Thyroid gland (tissue), 4 donors: Measurements from ENCODE around the gene ZNF135. TPM values are rescaled to one million over a fixed set of nuclear protein-coding genes. Genes with fewer than 3 reads are reported as not detected.

Source experiments
- DNase-seq, 2 donors: peaks; one replicate each; pipeline ENCODE4 v3.0.0-alpha.2; 2019
- H3K27ac ChIP-seq, 3 donors: fragments of 200-600 bp; sonication (generic); 1 replicate in 2 of 3; 2 replicates in 1 of 3; pipeline ENCODE4 v1.5.1; 2016 to 2019; ENCODE audit warnings: mild to moderate bottlenecking in 1 of 3, moderate library complexity in 1 of 3
- H3K27me3 ChIP-seq: fragments of 200-600 bp; sonication (generic); one replicate; pipeline ENCODE4 v1.5.1; 2019
- H3K36me3 ChIP-seq, 2 donors: fragments of 200-600 bp; sonication (generic); one replicate each; pipeline ENCODE4 v1.5.1; 2016 to 2019
- H3K4me1 ChIP-seq, 2 donors: fragments of 200-600 bp; sonication (generic); one replicate each; pipeline ENCODE4 v1.5.1; 2017 to 2019
- H3K4me3 ChIP-seq, 3 donors: fragments of 200-600 bp; sonication (generic); replicated peaks in 1 of 3; 1 replicate in 2 of 3; 2 replicates in 1 of 3; pipeline ENCODE4 v1.5.1; 2016; ENCODE audit warnings: mild to moderate bottlenecking in 1 of 3
- H3K9me3 ChIP-seq: fragments of 200-600 bp; sonication (generic); one replicate; pipeline ENCODE4 v1.5.1; 2017
- POLR2A ChIP-seq, 2 donors: fragments of 450-650 bp; IDR thresholded peaks; one replicate each; pipeline ENCODE4 v1.6.1; 2017; ENCODE audit warnings: antibody characterized with exemption in 2 of 2, mild to moderate bottlenecking in 2 of 2, moderate library complexity in 1 of 2
- WGBS, 2 donors: methylation state at CpG; one replicate each; pipeline ENCODE4 v1.1.5; 2017; 5-methylcytosine and 5-hydroxymethylcytosine counted together
- intact Hi-C: fragments of 100-400 bp; cut with DNase I; formaldehyde crosslinking; loops from one replicate; pipeline ENCODE4 v1.15.1; 2023
- total RNA-seq, 4 donors: library from RNA; depleted of rRNA; stranded (reverse); fragments of >200 nt; gene quantifications; one replicate each; pipeline ENCODE4 v1.2.3, GENCODE V29; 2016
- TF ChIP-seq, protein P1 (sequence below), 6 experiments: fragments of 200-600 bp in 3 of 6; fragments of 450-650 bp in 3 of 6; sonication (generic) in 3 of 6; IDR thresholded peaks; one replicate each; pipeline ENCODE4 v1.5.1; 2016 to 2019; ENCODE audit warnings: antibody characterized with exemption in 6 of 6, mild to moderate bottlenecking in 2 of 6, inconsistent platforms in 1 of 6, moderate library complexity in 1 of 6

ZNF135 gene
- total RNA-seq, 4 donors from 2014 or later: 12.6 to 22.9 (median 18.1) TPM

- intact Hi-C loops: no loop called here
- TF ChIP-seq, protein P1, sequence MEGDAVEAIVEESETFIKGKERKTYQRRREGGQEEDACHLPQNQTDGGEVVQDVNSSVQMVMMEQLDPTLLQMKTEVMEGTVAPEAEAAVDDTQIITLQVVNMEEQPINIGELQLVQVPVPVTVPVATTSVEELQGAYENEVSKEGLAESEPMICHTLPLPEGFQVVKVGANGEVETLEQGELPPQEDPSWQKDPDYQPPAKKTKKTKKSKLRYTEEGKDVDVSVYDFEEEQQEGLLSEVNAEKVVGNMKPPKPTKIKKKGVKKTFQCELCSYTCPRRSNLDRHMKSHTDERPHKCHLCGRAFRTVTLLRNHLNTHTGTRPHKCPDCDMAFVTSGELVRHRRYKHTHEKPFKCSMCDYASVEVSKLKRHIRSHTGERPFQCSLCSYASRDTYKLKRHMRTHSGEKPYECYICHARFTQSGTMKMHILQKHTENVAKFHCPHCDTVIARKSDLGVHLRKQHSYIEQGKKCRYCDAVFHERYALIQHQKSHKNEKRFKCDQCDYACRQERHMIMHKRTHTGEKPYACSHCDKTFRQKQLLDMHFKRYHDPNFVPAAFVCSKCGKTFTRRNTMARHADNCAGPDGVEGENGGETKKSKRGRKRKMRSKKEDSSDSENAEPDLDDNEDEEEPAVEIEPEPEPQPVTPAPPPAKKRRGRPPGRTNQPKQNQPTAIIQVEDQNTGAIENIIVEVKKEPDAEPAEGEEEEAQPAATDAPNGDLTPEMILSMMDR (IDR thresholded peaks at IDR 0.05): no peak
- no peak for TF ChIP-seq POLR2A (IDR thresholded peaks at IDR 0.05)
These were observed 26.3 kb downstream of the ZNF135 start for GRCh38 chr19:58085348-58085875.

GRCh38 chr19:58086825-58087710 lies 28.0 kb downstream of the ZNF135 start:
- TF ChIP-seq POLR2A (IDR thresholded peaks at IDR 0.05): no peak
- TF ChIP-seq, protein P1 (IDR thresholded peaks at IDR 0.05): no peak
- DNase-seq: no peak
- Histone ChIP-seq H3K4me1 (no peaks in the 10 kb centered on the region), H3K9me3 (no peaks in the 10 kb centered on the region), H3K4me3 (no peak overlapping the region), H3K27ac (no peak overlapping the region), H3K36me3 (peaks cover 28 to 45% of the 10 kb centered on the region in 2 donors), H3K27me3 (no peaks in the 10 kb centered on the region)
- WGBS, 2 donors: 95 to 99% methylated on average over 13 to 16 of the region's 23 CpGs
- intact Hi-C loops: no loop called here

More at GRCh38 chr19:58085348-58085875, 26.3 kb downstream of the ZNF135 start:
- 100% methylated on average over 4 of the region's 29 CpGs; no CpG with 5 or more reads in 1 of the 2 donors for WGBS, 2 donors
- Histone ChIP-seq H3K4me1 (no peaks in the 10 kb centered on the region), H3K4me3 (no peak overlapping the region), H3K27ac (no peak overlapping the region), H3K36me3 (peaks cover 28 to 45% of the 10 kb centered on the region in 2 donors), H3K27me3 (no peaks in the 10 kb centered on the region), H3K9me3 (no peaks in the 10 kb centered on the region)
- no peak for DNase-seq

- H3K9me3 ChIP-seq: no peaks in the 10 kb centered on the region
- intact Hi-C loops: no loop called here
- H3K36me3 ChIP-seq: peaks cover 28 to 42% of the 10 kb centered on the region in 2 donors
- TF ChIP-seq, protein P1 (IDR thresholded peaks at IDR 0.05): no peak
- no peak for TF ChIP-seq POLR2A (IDR thresholded peaks at IDR 0.05)
- H3K27ac ChIP-seq: no peak overlapping the region
- no peaks in the 10 kb centered on the region for H3K27me3 ChIP-seq
- no peak overlapping the region for H3K4me3 ChIP-seq
- H3K4me1 ChIP-seq: no peaks in the 10 kb centered on the region
- WGBS, 2 donors: 95 to 97% methylated on average over 11 to 13 of the region's 13 CpGs
- DNase-seq: no peak
These were observed 29.5 kb downstream of the ZNF135 start for GRCh38 chr19:58088521-58089052.

- H3K36me3 ChIP-seq: peaks cover 16 to 29% of the 10 kb centered on the region in 2 donors
- WGBS, 2 donors: 89% methylated on average over 6 of the region's 16 CpGs; no CpG with 5 or more reads in 1 of the 2 donors
- no peak for TF ChIP-seq POLR2A (IDR thresholded peaks at IDR 0.05)
- TF ChIP-seq, protein P1 (IDR thresholded peaks at IDR 0.05): no peak
- H3K27ac ChIP-seq: no peak overlapping the region
- DNase-seq: no peak
- intact Hi-C loops: no loop called here
- H3K9me3 ChIP-seq: no peaks in the 10 kb centered on the region
- H3K4me1 ChIP-seq: no peaks in the 10 kb centered on the region
- H3K4me3 ChIP-seq: no peak overlapping the region
- H3K27me3 ChIP-seq: no peaks in the 10 kb centered on the region
These were observed 30.8 kb downstream of the ZNF135 start for GRCh38 chr19:58089846-58090245.
